ENCODE measurements around the gene KCNE4.

KCNE4 gene

DNA sequence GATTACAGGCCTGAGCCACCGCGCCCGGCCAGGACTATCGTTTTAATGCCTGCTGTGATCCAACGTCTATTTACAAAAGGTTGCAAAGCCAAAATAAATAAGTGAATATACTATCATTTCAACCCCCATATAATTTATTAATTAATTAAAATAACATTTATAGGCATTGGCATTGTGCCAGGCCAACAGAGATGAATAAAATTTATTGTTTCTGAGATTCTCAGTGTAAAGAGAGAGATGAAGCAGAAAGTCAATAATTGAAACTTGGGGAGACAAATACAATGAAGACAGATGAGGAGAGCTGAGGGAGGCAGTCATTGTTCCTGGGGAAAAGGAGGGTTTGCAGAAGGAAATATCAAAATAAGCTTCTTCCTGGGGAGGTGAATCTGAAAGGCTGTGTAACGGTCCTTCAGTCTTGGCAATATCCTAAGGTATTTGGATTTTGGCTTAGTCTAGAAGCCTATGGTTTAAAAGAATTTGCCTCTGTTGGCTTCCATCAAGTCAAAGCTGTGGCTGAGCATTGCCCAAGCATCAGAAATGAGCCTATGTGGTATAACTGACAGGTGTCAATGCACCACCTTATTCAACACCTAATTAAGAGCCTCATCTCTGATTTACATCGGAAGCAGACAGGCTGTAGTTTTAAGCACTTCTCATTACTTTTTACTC, 31.5 kb downstream of the KCNE4 start:
- DNase-seq: no peak

DNA sequence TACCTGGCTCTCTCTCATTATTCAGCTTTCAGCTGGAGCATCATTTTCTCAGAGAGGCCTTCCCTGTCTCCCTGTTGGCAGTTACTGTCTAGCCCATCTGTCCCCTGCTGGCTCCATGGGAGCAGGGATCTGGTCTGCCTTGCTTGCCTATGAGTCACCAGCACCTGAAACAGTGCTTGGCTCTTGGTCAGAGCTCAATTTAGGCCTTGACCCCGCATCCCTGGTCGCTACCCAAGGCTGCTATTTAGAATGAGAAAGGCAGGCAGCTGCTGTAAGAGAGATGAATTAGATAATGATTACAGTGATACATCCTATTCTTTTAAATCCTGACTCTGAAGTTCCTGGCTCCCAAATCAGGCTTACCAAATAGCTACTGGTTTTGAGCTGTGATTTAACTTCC, 32.9 kb downstream of the KCNE4 start:
- peak in 13 of 58 donors; percentile 1 to 41 (median 21) for DNase-seq

DNA sequence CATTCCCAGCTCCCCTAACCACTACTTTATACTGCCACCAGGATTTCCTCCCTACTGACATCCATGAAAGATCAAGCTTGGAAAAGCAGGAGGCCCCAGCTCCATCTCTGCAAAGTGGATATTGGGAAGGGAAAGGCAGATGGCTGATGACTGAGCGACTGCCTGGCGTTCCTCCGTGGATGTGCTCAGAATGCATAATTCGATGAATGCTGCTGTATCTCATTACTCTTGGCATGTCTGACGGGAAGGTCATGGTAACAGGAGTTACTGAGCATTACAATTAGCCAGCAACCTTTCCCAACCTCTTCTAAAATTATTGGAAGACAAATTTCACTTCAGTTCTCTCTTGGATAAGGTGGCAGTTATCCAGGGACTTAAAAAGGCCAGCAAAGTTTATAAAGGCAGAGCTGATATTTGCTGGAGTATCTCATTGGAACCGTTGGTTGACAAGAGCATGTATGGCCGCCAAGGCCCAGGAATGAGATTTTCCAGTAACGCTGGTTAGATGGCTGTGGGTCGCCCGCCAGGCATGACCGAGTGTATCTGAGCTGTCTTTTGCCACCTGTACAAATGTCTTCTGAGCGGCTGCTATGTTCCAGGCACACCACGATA, 34.5 kb downstream of the KCNE4 start:
- DNase-seq: peak in 25 of 58 donors; percentile 3 to 49 (median 16)

DNA sequence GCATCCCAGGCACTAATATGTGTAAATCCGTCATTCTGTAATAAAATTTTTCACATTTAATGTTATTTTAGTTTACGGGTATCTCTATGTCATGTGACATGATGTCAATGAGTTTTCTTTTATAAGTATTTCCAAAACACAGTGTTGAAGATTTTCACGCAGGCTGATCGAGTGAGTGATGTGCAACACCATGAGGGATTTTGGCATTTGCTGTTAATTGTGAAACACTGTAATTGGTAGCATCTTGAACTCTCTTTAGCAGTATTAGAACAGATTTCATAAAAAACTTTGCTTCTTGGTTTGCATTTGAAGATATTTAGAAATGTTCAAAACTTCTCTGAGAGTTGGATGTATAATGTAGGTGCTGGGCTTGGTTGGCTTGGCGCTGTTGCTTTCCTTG, 35.5 kb downstream of the KCNE4 start:
- DNase-seq: no peak

DNA sequence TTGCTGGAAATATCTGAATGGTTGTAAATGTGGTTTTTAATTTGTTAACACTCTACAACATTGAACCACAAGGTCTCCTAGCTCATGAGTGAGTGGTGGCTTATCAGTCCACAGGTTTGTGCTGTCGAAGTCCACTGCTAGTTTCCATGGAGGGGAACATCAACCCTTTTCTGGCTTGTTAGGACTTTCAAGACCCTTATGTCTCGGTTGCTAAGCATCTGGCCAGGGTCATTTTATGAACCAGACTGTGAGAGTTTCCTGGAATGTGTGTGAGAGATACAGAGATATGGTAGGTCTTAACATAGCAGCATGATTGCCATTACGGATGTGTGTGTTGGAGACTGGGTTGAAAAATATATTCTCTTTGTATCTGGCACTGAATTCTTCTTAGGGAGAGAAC, 36.9 kb downstream of the KCNE4 start:
- DNase-seq: no peak

DNA sequence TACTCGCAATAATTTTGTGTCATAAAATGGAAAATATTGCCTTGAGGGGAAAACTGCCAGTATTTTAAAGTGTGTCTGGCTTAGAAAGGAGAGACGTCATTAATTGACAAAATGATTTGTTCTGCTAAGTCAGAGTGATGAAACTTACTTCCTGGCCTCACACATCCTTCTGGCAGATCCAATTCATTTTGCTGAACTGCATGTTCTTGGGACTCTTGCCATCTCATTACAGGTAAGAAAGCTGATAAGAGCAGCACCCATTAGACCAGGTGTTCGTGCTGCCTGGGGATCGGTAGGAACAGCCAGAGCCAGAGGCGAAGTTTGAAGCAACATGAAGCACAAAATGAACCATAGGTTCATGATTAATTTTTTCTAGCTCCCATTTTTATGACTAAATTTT, 38.0 kb downstream of the KCNE4 start:
- DNase-seq: no peak

DNA sequence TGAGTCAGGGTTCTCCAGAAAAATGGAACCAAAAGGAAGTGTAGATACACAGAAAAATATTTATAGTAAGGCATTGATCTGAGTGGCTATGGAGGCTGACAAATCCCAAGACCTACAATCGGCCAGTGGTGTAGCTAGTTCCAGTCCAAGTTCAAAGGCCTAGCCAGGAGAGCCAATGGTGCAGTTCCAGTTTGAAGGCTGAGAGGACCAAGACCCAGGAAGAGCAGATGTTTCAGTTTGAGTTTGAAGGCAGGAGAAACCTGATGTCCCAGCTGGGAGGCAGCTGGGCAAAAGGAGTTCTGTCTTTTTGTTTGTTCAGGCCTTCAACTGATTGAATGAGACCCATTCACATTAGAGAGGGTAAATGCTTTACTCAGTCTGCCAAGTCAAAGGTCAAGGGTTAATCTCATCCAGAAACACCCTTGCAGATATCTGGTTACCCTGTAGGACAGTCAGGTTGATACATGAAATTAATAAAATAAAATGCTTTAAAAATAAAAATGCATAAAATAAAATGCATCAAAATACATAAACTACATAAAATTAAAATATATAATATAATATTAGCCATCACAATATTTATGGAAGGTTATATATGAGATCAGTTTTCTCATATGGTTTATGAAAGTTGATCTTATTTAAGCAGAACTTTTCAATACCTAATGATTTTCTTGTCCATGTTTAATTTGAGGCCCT, 38.7 kb downstream of the KCNE4 start:
- no peak for DNase-seq

DNA sequence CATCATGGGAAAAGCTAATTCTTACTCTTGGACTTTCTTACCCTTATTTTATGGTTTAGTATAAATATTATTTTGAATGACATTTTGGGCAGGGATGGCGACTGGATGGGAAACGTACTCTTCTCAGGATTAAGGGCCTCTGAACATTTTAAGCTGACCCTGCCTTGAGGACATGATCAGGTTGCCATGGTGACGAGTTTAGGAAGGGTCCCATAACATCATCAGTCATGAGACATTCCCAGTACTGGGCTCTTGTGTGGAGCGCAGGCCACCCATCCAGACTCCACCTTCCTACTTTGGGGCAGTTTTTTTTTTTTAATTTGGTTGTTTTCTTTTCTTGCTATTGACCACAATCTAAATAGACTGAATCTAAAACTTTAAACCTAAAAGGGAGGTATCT, 40.7 kb downstream of the KCNE4 start:
- no peak for DNase-seq

DNA sequence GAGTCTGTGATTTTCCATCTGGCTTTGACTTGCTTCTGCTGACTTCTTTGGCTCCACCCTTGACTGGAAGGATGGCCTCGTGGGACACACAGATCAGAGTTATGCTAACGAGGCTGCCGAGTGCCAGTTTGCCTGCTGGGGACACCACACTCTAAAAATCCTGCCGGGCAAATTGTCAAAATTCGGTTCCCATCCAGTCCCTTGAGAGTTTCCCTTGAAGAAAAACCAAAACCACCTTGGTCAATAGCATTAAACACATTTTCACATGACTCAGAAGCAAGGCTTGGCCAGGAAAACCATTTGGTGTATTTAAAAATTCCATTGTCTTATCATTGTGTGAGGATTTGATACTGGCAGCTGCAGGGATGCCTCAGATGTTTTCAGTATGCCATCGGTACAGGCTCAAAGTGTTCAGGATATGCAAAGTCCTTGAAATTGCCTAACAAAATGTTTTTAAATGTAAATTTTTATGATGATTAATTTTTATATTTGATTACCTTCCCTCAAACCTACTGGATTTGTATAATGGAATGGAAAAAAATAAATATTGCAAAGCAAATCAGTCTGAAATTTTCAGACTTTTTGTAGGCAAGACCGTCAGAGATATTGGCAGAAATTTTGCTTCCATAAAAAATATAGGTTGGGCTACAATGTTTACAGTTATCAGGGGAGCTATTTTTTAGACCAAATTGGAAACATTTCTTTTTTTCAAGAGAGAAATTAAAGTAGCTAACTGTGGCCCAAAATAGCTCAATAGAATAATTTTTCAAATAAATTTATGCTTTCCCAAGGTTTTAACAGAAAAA, 41.6 kb downstream of the KCNE4 start:
- no peak for DNase-seq

DNA sequence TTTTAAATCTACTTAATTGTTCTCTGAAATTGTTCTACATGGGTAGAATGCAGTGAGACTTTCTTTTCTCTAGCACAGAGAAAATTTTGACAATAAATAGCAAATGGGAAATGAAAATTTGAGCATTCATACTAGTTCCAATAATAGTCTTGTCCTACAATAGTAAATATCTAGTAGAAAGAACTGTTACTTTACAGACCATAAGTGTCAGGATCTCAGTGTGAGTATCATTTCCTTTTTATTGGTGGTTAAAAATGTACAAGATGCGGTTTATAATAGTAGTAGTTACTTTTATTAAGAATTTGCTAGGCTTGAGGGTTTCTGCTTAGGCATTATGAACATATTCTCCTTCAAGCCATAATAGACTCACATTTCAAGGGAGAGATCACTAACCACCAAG, 43.2 kb downstream of the KCNE4 start:
- DNase-seq: no peak

DNA sequence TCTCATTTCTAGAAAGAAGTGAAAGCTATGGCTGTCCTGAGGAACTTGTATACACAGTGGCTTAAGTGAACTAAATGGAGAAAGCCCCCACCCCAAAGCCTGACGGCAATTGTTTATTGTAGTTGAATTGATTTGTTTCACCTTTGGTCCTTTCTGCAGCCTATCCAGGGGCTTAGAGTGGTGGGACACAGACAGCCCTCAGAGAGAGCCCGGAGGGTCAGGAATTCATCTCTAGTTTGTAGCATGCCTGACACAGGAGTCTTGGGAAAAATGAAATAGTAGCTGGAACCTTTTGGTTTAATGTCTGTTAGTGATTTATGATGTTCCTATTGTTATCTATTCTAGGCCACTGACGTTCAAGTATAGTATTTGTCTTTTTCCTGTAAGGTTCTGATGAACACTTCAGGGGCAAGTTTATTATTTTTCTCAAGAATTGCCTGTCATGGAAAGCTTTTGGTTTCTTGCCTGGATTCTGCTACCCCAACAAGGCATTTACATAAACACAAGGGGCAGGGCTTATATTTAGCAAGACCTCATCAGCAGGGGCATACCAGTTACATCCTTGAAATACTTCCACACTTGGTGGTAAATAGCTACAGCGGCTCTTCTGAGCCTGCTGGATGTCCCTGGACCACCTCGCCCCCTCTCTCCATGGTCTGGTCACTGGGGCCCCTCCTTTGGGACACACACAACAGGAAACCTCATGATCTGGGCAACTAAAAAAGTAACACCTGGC, 44.4 kb downstream of the KCNE4 start:
- no peak for DNase-seq

DNA sequence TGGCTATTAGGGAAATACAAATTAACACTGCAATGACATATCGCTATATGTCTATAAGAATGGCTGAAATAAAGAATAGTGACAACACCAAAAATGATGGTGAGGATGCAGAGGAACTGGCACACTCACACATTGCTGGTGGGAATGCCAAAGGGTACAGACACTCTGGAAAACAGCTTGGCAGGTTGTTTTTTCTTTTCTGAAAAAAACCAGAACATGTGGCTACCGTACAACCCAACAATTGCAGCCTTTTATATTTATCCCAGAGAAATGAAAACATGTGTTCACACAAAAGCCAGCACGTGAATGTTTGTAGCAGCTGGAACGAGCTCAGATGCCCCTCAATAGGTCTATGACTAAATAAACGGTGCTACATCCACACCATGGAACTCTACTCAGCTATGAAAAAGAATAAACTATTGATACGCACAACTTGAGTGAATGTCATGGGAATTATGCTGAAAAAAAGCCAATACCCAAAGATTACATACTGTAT, 45.9 kb downstream of the KCNE4 start:
- no peak for DNase-seq

DNA sequence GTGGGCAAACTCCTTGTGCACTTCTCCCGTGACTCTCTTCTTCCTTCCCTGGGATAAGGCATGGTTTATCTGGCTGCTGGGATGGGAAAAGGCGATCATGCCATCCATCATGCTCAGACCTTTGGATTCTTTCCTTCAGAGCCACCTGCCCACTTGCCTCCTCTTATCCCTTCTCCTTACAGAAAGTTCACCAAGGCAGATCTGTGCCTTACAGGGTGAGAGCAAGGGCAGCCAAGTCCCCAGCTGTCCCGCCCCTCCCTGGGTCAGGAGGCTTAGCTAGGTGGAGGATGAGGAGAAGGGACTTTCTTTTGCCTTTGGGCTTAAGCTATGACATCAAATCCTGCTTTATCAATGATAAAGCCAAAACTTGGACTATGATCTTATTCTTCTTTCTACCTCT, 47.6 kb downstream of the KCNE4 start:
- DNase-seq: no peak

DNA sequence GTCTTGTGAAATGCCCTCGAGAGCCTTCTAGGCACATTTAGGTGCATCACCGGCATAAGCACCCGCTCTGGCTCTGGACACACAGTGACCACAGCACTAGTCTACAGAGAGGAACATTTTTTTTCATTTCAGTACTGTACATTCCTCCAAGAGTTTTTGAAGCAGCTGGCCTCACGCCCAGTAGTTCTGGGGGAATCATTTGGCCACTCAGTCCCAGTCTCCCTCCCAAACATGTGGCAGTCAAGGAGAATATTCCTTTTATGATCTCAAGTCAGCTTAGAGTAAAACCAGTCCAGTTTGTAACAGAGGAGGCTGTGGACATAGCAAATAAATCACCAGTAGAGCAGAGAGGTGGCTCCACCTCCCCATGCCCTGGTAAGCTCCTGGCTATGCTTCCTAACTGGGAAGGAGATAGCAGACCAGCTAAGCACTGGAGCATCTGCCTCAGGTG, 48.1 kb downstream of the KCNE4 start:
- peak in 5 of 58 donors; percentile 4 to 32 (median 10) for DNase-seq

DNA sequence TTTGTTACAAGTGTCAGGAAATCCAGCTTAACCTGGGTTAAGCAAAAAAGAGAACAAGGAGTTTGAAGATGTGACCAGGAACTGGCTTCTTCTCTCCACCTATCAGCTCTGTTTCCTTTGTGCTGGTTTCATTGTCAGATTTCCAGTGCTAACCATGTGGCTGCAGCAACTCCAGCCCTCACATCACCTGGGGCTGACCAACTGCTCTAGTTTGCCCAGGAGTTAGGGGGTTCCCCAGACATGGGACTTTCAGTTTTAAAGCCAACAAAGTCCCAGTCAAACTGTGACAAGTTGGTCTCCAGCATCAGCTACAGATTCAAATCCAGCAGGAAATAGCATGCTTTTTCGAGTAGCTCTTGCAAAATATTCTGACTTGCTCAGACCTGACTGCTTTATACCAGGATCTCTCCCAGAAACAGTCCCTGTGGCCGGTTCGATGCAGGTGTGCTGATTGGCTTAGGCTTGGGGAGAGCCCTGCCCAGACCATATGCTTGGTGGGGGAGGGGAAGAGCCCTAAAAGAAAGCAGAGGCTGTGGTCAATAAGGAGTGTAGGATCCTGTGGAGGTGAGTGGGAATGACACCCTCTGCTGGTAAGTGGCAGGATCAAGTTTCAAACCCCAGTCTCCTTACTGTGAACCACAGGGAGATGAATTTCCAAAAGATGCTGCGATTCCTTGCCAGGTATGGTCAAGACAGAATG, 49.5 kb downstream of the KCNE4 start:
- peak in 2 of 58 donors; percentile 6 to 44 for DNase-seq

DNA sequence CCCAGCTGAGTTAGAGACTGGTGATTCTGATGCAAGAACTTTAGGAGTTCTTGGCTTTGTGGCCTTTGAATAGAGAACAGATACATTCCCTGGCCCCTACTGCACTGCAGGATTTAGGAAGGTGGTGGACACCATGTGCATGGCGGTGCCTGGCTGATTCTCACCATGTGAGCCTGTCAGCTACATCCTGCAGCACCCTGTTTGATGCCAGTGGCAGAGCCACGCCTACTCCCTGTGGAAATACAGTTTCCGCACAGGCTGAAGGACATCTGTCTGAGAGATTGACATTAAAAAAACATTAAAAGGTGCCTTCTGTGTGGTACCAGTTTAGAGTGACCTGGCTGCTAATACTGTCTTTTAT, 50.0 kb downstream of the KCNE4 start:
- peak in 2 of 58 donors; percentile 5 to 6 for DNase-seq

DNA sequence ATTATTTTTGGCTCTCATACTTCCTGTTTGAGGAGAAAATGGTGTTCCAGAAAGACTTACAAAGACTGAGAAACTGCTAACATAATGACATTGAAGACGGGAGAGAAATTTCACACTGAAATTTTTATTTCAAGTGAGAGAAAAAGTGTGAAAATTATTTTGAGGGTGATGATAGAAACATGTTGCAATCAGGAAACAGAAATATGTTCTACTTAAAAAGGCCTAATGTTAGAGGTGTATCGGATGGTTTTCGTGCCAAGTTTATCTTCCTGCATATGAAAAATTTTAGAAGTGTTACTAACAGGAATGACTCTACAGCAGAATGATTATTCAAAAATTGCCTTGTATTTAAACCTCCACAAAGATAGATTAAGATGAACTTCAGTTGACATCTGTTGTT, 50.5 kb downstream of the KCNE4 start:
- DNase-seq: peak in 1 of 58 donors; percentile 13

DNA sequence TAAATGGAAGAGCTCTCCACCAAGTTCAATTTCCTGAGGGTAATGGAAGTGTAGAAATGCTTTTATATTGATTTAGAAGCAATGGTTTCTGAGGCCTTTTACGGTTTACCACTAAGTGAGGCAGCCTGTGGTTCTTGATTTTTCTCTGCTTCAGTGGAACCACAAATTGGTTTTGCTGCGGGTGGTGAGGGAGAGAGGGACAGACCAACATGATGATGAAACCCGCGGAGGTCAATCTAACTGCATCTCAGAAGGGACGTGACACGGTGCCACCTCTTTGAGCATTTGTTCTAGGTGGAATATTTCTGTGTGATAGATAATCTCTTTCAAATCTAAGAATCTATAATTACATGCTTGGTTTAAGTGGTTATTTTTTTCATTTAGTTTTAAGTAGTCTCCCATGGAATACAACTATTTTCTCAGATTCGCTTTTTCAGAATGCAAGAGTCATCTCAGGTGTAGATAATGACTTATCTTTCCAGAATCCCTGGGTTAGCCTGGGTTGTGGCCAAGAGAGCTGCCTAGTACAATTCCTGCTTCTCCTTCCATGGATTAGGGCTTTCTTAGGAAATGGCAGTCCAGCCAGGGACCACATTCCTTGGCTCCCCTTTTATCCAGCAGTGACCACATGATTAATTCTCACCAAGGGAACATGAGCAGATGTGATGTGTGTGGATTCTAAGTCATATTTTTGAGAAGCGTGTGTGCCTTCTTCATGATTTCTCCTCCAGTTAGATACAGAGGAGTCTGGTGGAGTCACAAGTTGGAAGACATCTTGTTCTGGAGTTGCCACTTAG, 52.5 kb downstream of the KCNE4 start:
- DNase-seq: no peak

All from anterior cingulate cortex (tissue), 58 donors.